Measurements from ENCODE around the gene COPS6. TPM values are rescaled to one million over a fixed set of nuclear protein-coding genes. Genes with fewer than 3 reads are reported as not detected.

COPS6 gene
- polyA plus RNA-seq, 1 experiment: 265 TPM

GRCh38 chr7:100059251-100059739 lies 29.5 kb upstream of the COPS6 start:
- CTCF ChIA-PET: interaction anchor here (0.6 to 11.8 kb wide), 3 partner anchors 23 to 80 kb away, joined by 3 to 174 read pairs (median 3); no protein-coding TSS in a partner anchor
- Histone ChIP-seq H3K4me3 (ENCODE audit: low read depth, low read length) (no peak overlapping the region), H3K27me3 (ENCODE audit: control insufficient read depth, insufficient read depth, low read length) (no peaks in the 10 kb centered on the region), H3K9me3 (ENCODE audit: control insufficient read depth, insufficient read depth, low read length) (peaks cover 4% of the 10 kb centered on the region; the same call in 1 of the 2 replicates), H3K27ac (ENCODE audit: low read depth, low read length) (no peak overlapping the region)
- no peak for DNase-seq (ENCODE audit: low read depth, low spot score)
- TF ChIP-seq, protein P1, sequence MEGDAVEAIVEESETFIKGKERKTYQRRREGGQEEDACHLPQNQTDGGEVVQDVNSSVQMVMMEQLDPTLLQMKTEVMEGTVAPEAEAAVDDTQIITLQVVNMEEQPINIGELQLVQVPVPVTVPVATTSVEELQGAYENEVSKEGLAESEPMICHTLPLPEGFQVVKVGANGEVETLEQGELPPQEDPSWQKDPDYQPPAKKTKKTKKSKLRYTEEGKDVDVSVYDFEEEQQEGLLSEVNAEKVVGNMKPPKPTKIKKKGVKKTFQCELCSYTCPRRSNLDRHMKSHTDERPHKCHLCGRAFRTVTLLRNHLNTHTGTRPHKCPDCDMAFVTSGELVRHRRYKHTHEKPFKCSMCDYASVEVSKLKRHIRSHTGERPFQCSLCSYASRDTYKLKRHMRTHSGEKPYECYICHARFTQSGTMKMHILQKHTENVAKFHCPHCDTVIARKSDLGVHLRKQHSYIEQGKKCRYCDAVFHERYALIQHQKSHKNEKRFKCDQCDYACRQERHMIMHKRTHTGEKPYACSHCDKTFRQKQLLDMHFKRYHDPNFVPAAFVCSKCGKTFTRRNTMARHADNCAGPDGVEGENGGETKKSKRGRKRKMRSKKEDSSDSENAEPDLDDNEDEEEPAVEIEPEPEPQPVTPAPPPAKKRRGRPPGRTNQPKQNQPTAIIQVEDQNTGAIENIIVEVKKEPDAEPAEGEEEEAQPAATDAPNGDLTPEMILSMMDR (IDR thresholded peaks at IDR 0.05; ENCODE audit: low read depth, low read length): no peak
- POLR2A ChIA-PET: interaction anchor here (0.6 to 0.7 kb wide), 2 partner anchors 19 to 97 kb away, joined by 3 to 4 read pairs; no protein-coding TSS in a partner anchor

DNA sequence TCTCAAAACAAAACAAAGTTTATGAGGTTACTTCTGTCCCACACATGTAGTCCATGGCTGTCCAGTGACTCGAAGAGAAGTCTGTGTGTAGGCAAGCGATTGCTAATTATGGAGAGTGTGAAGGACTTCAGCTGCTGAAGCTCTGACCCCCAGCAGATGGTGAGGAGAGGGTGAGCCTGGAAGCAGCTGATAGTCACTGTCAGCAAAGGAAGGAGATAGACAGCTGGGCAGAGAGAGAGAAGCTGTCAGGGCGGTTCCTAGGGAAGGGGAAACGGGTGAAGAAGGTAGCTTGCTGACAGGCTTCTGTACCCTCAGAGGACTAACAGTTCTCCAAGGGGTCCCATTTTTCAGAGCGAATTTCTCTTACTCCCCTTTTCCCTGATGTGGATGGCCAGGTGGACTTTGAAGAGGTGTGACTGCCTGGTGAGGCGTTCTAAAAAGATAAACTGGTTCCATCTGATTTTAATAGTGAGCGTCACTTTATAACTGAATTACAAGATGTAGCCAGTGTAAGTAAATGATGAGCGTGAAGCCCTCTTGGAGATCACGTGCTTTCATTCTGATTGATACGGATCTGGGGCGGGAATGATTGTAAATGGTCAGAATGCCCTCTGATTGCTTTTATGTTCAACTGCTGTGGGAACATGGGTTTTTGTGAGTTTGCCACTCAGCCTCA lies 27.1 kb upstream of the COPS6 start:
- Histone ChIP-seq H3K27ac (ENCODE audit: low read depth, low read length) (no peak overlapping the region), H3K9me3 (ENCODE audit: control insufficient read depth, insufficient read depth, low read length) (peaks cover 8% of the 10 kb centered on the region; the same call in 1 of the 2 replicates), H3K27me3 (ENCODE audit: control insufficient read depth, insufficient read depth, low read length) (no peaks in the 10 kb centered on the region), H3K4me3 (ENCODE audit: low read depth, low read length) (no peak overlapping the region)
- DNase-seq (ENCODE audit: low read depth, low spot score): no peak
- CTCF ChIA-PET: interaction anchor here (0.6 to 2.5 kb wide), 3 partner anchors 21 to 74 kb away, joined by 3 to 13 read pairs (median 6); no protein-coding TSS in a partner anchor
- POLR2A ChIA-PET: no interaction called here
- TF ChIP-seq, protein P1 (IDR thresholded peaks at IDR 0.05; ENCODE audit: low read depth, low read length): no peak

- POLR2A ChIA-PET: interaction anchor here (0.9 kb wide), 1 partner anchor 19 kb away, joined by 3 read pairs; no protein-coding TSS in a partner anchor
Measured at GRCh38 chr7:100063376-100063775, 25.4 kb upstream of the COPS6 start.

DNA sequence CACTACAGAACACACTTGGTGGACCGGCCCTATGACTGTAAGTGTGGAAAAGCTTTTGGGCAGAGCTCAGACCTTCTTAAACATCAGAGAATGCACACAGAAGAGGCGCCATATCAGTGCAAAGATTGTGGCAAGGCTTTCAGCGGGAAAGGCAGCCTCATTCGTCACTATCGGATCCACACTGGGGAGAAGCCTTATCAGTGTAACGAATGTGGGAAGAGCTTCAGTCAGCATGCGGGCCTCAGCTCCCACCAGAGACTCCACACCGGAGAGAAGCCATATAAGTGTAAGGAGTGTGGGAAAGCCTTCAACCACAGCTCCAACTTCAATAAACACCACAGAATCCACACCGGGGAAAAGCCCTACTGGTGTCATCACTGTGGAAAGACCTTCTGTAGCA lies 24.6 kb upstream of the COPS6 start:
- TF ChIP-seq, protein P1 (IDR thresholded peaks at IDR 0.05; ENCODE audit: low read depth, low read length): no peak
- Histone ChIP-seq H3K9me3 (ENCODE audit: control insufficient read depth, insufficient read depth, low read length) (peaks cover 19% of the 10 kb centered on the region), H3K27ac (ENCODE audit: low read depth, low read length) (no peak overlapping the region), H3K27me3 (ENCODE audit: control insufficient read depth, insufficient read depth, low read length) (no peaks in the 10 kb centered on the region), H3K4me3 (ENCODE audit: low read depth, low read length) (no peak overlapping the region)
- ChIA-PET POLR2A (interaction anchor here (0.5 to 0.9 kb wide), 2 partner anchors 18 to 429 kb away, joined by 3 read pairs; no protein-coding TSS in a partner anchor), CTCF (interaction anchor here (1.9 to 2.5 kb wide), 2 partner anchors 11 to 18 kb away, joined by 8 to 13 read pairs; no protein-coding TSS in a partner anchor)
- no peak for DNase-seq (ENCODE audit: low read depth, low spot score)

More at GRCh38 chr7:100063376-100063775, 25.4 kb upstream of the COPS6 start:
- TF ChIP-seq, protein P1 (IDR thresholded peaks at IDR 0.05; ENCODE audit: low read depth, low read length): no peak
- CTCF ChIA-PET: interaction anchor here (0.6 to 2.5 kb wide), 4 partner anchors 10 to 558 kb away, joined by 4 to 13 read pairs (median 8); no protein-coding TSS in a partner anchor
- Histone ChIP-seq H3K4me3 (ENCODE audit: low read depth, low read length) (no peak overlapping the region), H3K27ac (ENCODE audit: low read depth, low read length) (no peak overlapping the region), H3K27me3 (ENCODE audit: control insufficient read depth, insufficient read depth, low read length) (no peaks in the 10 kb centered on the region), H3K9me3 (ENCODE audit: control insufficient read depth, insufficient read depth, low read length) (peaks cover 12% of the 10 kb centered on the region)
- DNase-seq (ENCODE audit: low read depth, low spot score): no peak

Data from AG04450 (cell line).